Activated CD8-positive, alpha-beta memory T cell treated with anti-CD3 and anti-CD28 coated beads, Interleukin-2, amount 50 U/mL, for 4 hours (primary cell): ENCODE results near the gene XPO6.

Experiments used
- DNase-seq: peaks from one replicate; pipeline ENCODE4 v3.0.0-alpha.2; 2020

XPO6 gene

DNA sequence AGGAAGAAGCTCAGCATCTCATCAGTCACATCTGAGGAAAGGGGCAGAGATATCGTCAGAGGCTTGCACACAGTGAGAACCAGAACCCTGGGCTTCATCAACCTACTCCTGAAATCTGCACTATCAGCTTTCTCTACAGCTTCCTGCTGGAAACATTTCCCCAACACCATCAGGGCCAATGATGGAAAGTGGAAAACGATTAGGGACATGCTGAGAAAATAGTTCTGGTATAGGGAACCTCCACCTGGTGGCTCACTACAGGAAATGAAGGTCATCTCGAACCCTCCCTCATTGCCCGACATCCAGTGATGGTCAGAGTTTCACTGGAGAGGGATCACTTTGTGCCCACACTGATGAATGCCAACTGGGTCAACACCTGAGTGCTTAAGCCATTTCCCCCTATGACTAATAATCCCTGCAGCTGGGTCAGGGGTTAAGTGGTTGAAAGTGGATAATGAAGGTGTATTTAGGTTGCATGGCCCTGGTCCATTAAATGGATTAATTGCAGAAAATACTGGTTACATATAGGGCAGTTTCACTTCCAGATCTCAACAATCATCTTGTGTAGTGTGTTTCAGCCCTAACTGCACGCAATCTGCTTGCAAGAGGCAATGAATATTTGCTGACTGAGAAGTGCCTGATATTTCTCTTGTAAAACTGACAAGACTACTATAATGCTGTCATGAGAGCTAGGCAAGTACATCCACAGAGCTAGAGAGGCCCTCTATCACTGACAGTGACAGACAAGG is 105.1 kb downstream of the XPO6 start:
- no peak for DNase-seq

DNA sequence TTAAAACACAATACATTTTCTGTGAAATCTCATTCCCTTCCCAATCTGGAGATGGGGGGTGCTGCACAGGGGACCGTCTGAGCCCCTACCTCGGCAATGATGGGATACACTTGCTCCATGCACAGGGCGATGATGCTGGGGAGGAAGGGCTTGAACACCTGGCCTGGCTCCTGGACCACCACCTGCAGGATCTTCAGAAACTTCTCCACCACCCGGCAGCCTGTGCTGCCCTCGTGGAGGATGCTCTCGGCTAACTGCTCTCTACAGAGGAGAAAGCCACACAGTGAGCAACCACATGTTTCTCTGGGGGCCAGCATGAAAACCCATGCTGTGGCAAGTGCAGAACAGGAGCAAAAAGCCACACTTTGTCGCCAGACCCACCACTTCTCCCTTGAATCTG is 105.8 kb downstream of the XPO6 start:
- DNase-seq: no peak

DNA sequence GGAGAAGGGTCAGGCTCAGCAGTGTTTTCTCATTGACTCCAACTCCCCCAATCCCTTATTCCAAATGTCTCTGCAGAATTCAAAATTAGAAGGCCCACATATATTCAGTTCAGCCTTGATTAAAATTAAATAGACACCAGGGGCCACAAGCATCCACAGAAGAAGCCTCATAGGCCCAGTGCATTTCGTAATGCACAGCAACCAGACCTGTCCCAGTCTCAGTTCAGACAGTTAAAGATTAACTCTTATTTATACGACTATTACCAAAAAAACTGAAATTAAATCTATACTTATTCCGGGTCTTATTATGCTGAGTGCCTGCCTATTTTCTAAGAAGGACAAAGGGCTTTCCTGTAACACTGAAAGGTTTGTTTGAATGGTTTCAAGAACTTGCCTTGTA is 106.5 kb downstream of the XPO6 start:
- DNase-seq: no peak

DNA sequence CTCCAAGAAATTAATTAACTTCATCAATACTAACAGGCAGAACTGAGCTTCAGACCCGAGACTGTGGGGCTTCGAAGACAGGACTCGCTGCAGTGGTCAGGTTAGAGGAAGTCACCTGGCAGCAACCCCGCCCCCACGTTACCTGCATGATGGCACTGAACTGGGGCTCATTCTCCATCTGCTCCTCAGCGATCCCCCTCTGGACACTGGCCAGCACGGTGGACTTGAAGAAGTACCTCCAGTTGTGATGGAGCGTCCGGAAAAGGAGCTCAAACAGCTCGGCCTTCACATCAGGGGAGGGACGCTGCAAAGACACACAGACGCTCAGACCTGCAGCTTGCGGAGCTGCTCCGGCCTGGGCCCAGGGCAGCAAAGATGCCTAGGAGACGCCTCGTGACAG is 107.4 kb downstream of the XPO6 start:
- DNase-seq: no peak

DNA sequence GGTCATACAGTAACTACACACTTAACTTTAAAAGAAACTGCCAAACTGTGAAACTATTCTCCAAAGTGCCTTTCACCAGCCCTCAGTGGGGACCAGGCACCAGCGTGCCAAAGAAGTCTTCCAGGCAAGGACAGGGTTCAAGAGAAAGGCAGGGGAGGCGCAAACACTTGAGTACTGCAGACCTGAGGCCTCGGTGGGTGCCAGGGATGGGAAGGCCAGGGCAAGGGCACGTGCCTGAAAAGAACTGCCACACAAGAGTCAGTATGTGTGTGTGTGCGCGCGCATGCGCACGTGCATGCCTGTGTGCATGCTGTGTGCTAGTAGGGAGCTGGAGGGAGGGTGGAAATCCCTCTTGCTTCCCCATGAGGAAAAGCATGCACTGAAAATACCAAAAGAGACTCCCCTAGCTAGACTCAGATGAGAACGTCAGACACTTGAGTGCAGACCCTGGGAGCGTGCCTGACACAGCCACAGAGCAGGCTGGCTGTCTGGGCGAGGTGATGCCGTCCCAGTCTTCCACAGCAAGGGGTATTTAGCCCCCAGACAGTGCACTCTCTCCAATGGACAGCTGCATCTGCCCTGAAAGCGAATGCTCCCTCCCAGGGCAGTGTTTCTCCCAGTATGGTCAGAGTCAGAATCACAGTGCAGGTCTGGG is 108.1 kb downstream of the XPO6 start:
- no peak for DNase-seq

DNA sequence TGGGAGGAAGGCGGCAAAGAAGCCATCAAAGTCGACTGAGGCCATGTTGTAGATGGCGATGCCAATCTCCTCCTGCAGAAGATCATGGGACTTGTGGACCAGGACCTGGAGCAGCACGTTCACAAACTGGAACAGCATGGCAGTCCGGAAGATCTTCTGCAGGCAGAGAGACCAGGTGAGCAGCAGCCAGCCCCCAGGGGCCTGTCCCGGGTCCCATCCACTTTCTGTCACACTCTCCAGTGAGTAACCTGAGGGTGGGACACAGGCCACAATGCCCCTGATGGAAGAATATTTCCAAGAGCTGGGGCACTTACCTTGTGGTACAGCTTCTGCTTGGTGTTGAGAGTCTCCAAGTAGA is 110.3 kb downstream of the XPO6 start:
- no peak for DNase-seq

DNA sequence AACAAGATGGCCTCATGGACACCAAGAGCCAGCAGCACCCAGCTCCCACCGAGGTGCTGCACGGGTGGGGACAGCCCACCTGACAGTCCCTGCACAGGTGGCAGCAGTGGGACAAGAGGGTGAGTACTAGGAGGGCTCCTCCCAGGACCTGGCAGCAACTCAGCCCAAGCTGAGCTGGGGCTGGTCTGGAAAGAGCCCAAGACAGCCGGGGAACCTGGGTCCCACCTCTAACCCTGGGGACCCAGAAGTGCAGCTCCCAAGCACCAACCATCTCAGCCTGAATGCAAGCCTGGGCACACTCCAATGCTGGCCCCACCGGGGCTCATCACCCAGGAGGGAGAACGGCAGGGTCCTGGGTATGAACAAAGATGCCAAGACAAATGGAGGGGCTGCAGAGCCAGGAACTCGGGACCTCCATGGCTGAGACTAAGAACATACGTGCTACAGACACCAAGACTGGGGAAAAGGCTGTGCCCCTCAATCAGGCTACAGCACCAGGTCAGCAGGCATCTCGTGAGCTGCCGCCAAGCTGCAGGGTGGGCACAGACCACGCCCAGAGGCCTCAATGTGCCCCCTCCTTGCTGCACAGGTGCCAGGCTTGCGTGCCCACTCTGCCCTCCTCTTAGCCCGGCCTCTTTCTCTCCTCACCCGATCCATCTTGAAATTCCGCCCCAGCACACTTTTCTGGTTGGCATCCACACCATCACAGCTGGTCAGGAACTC is 110.8 kb downstream of the XPO6 start:
- DNase-seq: no peak

DNA sequence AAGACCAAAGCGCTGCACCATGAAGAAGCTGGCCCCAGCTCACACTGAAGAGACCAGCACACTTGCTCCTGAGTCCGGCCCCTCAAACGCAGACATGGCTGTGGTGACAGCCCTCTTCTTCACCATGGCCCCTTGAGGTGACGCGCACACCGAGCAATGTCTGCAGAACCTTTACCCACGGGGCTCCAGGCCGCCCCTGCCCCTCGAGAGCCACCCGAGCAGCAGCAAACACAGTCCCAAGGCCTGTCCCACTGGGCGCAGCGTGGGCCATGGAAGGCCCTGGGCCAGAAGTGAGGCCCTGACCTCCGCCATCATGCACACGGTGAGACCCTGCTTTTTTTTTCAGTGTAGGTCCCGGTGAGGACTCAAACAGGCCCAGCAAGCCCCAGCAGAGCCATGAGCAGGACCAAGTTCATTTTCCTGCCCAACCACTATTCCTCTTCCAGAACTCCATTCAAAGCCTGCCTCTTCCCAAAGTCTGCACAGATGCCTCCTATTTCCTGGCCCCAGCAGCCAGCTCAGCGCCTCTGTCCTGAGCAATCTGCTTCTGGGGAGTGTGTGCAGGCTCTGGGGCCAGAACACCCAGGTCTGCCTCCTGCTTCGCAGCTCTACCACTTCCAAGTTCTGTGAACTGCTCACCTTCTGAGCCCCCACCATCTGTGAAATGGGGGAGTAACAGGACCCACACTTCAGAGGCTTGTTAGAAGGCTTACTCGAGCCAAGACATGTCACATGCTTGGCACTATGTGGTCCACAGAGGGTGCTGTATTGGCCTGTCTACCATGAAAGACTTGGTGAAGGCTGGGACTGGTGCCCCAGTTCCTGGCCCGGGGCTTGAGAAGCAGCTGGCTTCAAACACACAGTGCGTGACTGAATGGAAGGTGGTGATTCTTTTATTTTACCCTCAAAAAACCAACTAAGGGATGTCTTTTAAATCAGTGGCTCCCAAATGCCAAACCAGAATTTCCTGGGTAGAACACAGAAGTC is 112.5 kb downstream of the XPO6 start:
- no peak for DNase-seq

DNA sequence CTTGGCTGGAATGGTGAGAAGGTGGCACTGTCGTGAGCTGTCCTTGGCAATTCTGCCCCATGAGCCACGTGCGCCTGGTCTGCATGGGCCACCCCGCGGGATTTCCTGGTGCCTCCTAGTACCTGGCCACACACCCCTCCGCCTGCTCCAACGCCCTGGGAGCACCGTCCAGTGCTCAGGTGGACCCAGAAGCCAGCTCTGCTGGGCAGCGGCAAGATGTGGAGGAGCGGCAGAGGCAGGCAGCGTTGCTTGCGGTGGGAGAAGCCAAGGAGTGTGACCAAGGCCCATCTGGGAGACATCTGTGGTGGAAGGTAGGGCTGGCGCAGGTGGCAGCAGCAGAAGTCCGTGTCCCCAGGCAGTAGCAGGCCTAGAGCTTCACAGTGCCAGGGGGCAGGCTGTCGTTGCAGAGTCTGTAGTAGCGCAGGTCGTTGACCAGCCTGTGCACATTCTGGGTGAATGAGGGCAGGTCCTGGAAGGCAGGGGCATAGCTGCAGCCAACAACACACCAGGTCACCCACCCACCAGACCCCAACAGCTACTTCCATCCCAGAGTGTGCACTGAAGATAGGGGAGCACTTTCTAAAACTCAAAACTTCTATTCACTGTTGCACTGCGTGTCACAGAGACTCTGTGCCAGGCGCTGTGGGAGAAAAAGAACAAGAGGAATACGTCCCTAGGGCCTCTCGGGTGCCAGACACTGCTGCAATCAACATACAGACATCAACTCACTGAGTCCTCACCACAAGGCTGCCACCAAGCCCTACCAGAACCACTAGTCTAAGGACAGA is 113.4 kb downstream of the XPO6 start:
- DNase-seq: no peak

DNA sequence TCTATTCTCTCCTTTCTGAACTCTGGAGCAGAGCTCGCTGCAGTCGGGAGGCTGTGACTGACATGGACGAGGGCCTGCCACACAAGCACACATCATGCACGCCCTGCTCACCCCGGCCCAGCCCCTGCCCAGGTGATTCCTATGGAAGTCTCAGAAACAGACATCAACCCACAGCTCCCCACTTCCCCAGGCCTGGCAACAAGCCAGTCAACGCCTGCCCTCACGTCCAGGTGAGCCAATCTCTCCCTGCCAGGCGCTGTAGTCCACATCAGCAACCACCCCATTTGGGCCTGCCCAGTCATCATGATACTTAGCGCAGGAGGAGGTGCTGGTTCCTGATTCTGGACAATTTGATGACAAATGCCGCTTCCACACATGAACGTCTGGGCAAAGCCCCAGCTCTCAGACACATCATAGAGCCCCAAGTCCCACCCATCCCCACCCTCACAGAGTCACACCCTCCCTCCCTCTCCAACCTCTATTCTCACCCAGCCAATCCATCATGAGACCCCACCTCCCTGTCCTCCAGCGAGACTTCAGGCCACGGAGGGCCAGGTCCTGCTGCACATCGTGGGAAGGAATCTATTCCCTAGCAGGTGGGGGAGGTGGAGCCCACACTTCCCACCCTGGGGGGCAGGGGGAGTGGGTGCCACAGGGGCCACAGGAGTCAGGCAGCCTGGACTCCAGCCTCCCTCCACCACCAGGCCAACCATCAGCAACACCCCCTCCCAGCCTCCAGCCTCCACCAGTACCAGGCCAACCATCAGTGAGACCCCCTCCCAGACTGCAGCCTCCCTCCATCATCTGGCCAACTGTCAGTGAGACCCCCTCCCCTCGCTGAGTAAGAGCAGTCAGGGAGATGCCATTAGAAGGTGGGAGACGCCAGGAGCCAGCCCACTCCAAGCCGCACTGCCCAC is 114.5 kb downstream of the XPO6 start:
- no peak for DNase-seq

DNA sequence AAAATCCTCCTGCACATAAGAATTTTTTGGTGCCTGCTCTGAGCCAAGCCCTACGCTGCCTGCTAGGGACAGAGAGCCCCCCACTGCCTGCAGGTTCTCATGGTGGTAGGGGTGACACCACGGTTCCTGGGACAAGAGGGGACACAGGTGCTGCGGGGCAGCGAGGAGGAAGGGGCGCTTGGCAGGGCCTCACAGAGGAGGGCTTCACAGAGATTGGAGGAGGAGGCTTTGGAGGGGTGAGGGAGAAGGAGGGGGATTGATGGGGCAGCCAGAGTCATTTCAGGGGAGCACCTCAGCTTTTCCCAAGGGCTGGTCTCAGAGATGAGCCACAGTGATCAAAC is 118.4 kb downstream of the XPO6 start:
- DNase-seq: no peak

DNA sequence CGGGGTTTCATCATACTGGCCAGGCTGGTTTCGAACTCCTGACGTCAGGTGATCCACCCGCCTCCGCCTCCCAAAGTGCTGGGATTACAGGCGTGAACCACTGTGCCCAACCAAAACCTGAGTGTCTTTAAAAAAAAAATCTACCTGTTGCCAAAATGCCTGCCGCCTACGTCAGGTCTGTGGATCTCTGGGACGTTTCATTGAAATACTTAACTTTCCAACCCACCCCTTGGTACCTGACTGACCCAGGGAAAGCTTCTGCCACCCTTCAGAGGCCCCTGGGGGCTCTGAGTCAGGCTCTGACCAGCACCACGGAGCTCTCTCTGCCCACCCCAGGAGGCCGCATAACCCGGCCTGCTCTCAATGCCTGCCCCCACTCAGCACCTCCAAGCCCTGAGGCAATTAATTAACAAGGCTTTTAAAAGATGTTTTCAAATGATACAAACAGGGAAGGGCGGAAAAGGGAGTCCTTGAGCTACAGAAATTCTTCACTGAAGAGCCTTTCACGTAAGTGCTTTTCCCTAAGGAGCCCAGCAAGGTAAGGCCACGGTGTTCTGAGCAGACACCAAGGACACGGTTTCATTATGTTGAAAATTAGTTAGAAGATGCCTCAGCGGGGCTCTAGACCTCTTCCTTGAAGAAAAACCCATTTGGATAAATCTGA is 118.9 kb downstream of the XPO6 start:
- DNase-seq: no peak

DNA sequence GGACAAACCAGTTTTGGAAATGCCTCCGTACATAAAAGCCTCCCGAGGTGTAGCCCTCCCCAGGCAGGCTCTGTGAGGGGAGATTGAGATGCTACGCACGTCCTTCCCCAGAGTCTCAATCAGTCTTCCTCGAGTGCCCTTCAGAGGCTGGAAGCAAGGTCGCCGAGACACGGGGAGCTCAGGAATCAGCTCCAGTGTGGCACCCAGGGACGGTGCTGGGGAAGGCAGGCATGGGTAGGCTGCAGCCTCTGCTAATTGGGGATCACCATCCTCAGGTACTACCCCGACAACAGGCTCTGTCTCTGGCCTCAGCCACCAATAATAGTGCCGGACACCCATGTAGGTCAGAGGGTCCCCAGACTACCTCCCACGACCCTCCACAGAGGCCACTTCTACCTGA is 120.1 kb downstream of the XPO6 start:
- no peak for DNase-seq

DNA sequence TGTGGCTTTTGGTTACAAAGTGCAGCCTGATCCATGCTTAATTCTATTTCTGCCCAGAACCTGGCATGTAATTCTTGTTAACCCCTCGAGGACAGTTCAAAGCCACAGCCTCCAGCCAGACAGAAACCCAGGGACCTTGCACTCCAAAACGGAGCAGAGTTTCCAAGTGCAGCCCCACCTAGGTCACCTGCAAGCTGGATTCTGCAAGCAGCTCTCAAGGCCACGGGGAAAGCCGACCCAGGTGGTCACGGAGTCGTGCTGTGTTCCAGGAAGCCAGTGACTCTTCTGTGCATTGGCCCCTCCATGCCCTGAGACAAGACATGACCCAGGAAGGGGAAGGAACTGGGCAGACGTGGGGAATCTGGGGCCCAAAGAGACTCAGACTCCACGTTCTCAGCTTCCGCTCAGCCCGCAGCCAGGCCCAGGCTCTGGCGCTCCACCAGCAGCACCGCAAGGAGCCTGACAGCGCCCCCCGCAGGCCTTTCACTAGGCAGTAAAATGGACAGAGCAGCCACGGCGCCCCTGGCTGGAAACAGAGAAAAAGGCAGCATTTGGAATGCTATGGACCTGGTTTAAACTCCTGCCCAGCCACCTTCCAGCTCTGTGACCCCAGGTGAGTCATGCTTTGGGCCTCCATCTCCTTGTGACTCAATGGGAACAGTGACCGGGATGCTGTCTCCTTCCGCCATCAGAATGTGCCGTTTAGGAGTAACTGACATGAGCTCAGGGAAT is 121.0 kb downstream of the XPO6 start:
- DNase-seq: no peak

DNA sequence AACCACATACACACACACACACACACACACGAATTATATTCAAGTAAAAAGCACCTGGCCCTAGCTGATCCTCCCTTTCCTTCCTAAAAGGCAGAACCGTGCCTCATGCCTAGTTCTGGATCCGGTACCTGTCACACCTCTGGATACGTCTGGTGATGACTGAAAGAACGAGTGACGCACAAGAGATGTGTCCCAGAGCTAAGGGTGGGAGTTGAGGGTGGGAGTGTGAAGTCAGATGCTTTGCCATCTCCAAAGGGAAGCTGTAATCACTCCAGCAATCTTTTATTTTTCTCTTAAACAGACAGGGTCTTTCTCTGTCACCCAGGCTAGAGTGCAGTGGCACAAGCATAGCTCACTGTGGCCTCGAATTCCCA is 121.8 kb downstream of the XPO6 start:
- DNase-seq: no peak

DNA sequence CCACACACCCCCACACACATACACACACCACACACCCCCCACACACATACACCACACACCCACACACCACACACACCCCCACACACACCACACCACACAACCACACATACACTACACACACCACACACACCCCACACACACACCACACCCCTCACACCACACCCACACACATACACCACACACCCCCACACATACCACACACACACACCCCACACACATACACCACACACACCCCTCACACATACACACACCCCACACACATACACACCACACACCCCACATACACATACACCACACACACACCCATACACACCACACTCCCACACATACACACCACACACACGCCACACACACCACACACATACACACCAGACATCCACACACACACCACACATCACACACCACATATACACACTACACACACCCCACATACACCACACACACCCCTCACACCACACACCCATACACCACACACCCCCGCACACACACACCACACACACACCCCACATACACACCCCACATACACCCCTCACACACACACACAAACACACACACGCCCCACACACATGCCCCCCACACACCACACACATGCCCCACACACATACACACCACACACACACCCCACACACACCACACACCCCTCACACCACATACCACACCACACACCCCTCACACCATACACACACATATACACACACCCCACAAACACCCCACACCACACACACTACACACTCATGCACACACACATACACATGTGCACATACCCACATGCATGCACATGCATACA is 122.4 kb downstream of the XPO6 start:
- DNase-seq: no peak

DNA sequence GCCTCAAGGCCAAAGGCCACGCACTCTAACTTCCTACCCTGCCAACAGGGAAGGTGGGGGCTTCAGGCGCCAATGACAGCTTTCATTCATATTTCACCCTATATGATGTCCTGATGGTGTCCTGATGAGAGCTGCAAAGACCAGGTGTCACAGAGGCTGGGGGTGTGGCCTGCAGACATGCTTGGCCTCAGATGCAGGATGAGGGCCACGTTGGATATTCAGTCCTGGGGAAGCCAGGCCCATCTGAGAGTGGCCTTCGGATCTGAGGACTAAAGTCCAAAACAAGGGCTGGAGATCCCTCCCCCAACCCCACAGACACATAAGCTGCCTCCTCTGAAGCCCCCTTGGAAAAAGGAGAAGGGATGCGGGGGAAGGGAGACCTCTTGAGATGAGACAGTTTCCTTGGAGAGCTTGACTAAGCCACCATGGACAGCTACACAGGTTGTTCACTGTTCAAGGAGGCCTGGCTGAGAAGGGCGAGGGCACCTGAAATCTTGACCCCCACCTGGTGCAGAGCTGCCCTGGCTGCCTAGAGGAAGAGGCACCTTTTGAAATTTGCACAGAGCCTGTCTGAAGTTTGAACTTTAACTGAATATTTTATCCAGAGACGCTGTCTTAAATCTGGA is 124.0 kb downstream of the XPO6 start:
- no peak for DNase-seq

DNA sequence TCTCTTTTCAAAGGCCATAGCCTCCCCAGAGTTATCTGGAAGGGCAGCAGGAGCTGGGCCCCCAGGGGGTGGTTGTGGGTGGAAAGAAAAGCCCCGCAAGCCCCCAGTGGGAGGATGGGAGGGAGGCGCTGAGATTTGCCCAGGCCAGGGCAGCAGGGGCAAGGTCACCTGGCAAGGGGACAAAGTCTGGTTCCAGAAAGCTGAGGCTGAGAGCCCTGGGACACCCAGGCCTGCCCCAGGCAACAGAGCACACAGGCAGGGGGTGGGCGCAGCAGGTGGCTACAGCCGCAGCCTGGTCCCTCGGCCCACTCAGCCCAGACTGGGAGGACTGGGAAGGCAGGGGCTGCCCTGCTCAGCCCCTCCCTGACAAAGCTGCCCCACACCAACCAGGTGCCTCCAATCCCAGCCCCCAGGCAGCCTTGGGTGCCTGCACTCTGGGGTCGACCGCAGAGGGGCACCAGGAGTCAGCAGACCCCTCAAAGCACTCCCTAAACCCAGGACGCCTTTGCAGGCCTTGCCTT is 124.6 kb downstream of the XPO6 start:
- DNase-seq: no peak
